ENCODE measurements around the gene DGKI.

DNA sequence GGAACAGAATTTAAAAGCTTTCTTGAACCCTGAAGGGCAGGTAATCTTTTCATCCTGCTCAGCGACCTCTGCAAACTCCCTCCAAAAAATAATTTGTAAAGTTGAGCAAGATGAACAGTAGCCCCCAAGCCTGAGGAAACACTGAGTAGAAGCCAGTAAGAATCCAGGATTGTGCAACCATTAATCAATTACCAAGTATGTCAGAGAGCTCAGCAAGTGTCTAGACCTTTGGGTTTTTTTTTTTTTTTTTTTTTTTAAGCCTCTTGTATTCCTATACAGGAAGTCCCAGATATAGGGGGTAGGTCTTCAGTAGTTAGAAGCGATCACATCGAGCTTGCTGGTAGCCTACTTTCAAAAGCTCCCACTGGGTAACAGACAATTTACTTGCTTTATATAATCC lies 155.2 kb downstream of the DGKI start:
- no peak for TF ChIP-seq EZH2 (IDR thresholded peaks at IDR 0.05; ENCODE audit: borderline replicate concordance, insufficient read depth, low read depth, low read length, poor library complexity, severe bottlenecking)
- TF ChIP-seq, protein P1, sequence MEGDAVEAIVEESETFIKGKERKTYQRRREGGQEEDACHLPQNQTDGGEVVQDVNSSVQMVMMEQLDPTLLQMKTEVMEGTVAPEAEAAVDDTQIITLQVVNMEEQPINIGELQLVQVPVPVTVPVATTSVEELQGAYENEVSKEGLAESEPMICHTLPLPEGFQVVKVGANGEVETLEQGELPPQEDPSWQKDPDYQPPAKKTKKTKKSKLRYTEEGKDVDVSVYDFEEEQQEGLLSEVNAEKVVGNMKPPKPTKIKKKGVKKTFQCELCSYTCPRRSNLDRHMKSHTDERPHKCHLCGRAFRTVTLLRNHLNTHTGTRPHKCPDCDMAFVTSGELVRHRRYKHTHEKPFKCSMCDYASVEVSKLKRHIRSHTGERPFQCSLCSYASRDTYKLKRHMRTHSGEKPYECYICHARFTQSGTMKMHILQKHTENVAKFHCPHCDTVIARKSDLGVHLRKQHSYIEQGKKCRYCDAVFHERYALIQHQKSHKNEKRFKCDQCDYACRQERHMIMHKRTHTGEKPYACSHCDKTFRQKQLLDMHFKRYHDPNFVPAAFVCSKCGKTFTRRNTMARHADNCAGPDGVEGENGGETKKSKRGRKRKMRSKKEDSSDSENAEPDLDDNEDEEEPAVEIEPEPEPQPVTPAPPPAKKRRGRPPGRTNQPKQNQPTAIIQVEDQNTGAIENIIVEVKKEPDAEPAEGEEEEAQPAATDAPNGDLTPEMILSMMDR (IDR thresholded peaks at IDR 0.05): no peak

All from B cell (primary cell).